Measurements from ENCODE around the gene MLLT3. TPM values are rescaled to one million over a fixed set of nuclear protein-coding genes. Genes with fewer than 3 reads are reported as not detected.

Gene MLLT3
- total RNA-seq, 1 donor from 2014 or later: 39.1 TPM

GRCh38 chr9:20486552-20486951 lies 135.7 kb downstream of the MLLT3 start:
- H3K27ac ChIP-seq: no peak overlapping the region
- H2AFZ ChIP-seq (replicated peaks): no peak overlapping the region
- no peaks in the 10 kb centered on the region for H3K36me3 ChIP-seq
- no peaks in the 10 kb centered on the region for H3K27me3 ChIP-seq
- TF ChIP-seq EZH2 (IDR thresholded peaks at IDR 0.05) (no peak), EZH2phosphoT487 (IDR thresholded peaks at IDR 0.05) (no peak), CTCF (IDR thresholded peaks at IDR 0.05) (no peak)
- no peak overlapping the region for H3K9ac ChIP-seq
- no peak overlapping the region for H3K4me2 ChIP-seq
- H4K20me1 ChIP-seq (ENCODE audit: low read depth): peaks cover 6% of the 10 kb centered on the region
- H3K9me3 Mint-ChIP-seq: no peaks in the 10 kb centered on the region
- H3K4me3 Mint-ChIP-seq: no peak overlapping the region
- no peaks in the 10 kb centered on the region for H3K27me3 Mint-ChIP-seq (ENCODE audit: insufficient read depth, low read depth)
- no peaks in the 10 kb centered on the region for H3K9me3 ChIP-seq (ENCODE audit: low read depth)
- H3K4me1 Mint-ChIP-seq: peaks cover 10% of the 10 kb centered on the region
- no peak overlapping the region for H3K27ac Mint-ChIP-seq
- no peak for DNase-seq (ENCODE audit: low spot score)
- no peak overlapping the region for H3K4me3 ChIP-seq
- no peaks in the 10 kb centered on the region for H3K79me2 ChIP-seq (ENCODE audit: low read depth)
- peaks cover 3% of the 10 kb centered on the region for H3K4me1 ChIP-seq
- H3F3A ChIP-seq (ENCODE audit: low read depth): no peaks in the 10 kb centered on the region
- H3K36me3 Mint-ChIP-seq: no peaks in the 10 kb centered on the region

- H3K79me2 ChIP-seq (ENCODE audit: low read depth): no peaks in the 10 kb centered on the region
- no peak for DNase-seq (ENCODE audit: low spot score)
- no peaks in the 10 kb centered on the region for H3K36me3 ChIP-seq
- Mint-ChIP-seq H3K9me3 (no peaks in the 10 kb centered on the region), H3K4me1 (peaks cover 21% of the 10 kb centered on the region), H3K27me3 (ENCODE audit: insufficient read depth, low read depth) (no peaks in the 10 kb centered on the region), H3K4me3 (no peak overlapping the region), H3K27ac (no peak overlapping the region), H3K36me3 (no peaks in the 10 kb centered on the region)
- no peak overlapping the region for H3K27ac ChIP-seq
- no peak overlapping the region for H3K4me2 ChIP-seq
- H4K20me1 ChIP-seq (ENCODE audit: low read depth): no peaks in the 10 kb centered on the region
- no peak for TF ChIP-seq EZH2 (IDR thresholded peaks at IDR 0.05)
- no peak for TF ChIP-seq CTCF (IDR thresholded peaks at IDR 0.05)
- TF ChIP-seq EZH2phosphoT487 (IDR thresholded peaks at IDR 0.05): no peak
- H3K9ac ChIP-seq: no peak overlapping the region
- no peak overlapping the region for H2AFZ ChIP-seq (replicated peaks)
- peaks cover 14% of the 10 kb centered on the region for H3K4me1 ChIP-seq
- no peaks in the 10 kb centered on the region for H3F3A ChIP-seq (ENCODE audit: low read depth)
- no peaks in the 10 kb centered on the region for H3K27me3 ChIP-seq
- H3K9me3 ChIP-seq (ENCODE audit: low read depth): no peaks in the 10 kb centered on the region
- H3K4me3 ChIP-seq: no peak overlapping the region
Observed at GRCh38 chr9:20481437-20481836, 140.9 kb downstream of the MLLT3 start.

- no peak for DNase-seq (ENCODE audit: low spot score)
- no peaks in the 10 kb centered on the region for H3K27me3 ChIP-seq
- H3K27ac ChIP-seq: no peak overlapping the region
- no peak overlapping the region for H2AFZ ChIP-seq (replicated peaks)
- peaks cover 14% of the 10 kb centered on the region for H3K4me1 ChIP-seq
- H3K9ac ChIP-seq: no peak overlapping the region
- H3F3A ChIP-seq (ENCODE audit: low read depth): no peaks in the 10 kb centered on the region
- Mint-ChIP-seq H3K4me3 (no peak overlapping the region), H3K27ac (no peak overlapping the region), H3K4me1 (peaks cover 21% of the 10 kb centered on the region), H3K27me3 (ENCODE audit: insufficient read depth, low read depth) (no peaks in the 10 kb centered on the region), H3K9me3 (no peaks in the 10 kb centered on the region), H3K36me3 (no peaks in the 10 kb centered on the region)
- no peaks in the 10 kb centered on the region for H3K79me2 ChIP-seq (ENCODE audit: low read depth)
- no peak overlapping the region for H3K4me3 ChIP-seq
- TF ChIP-seq CTCF (IDR thresholded peaks at IDR 0.05) (no peak), EZH2 (IDR thresholded peaks at IDR 0.05) (no peak), EZH2phosphoT487 (IDR thresholded peaks at IDR 0.05) (no peak)
- H3K36me3 ChIP-seq: no peaks in the 10 kb centered on the region
- H3K4me2 ChIP-seq: no peak overlapping the region
- no peaks in the 10 kb centered on the region for H3K9me3 ChIP-seq (ENCODE audit: low read depth)
- H4K20me1 ChIP-seq (ENCODE audit: low read depth): no peaks in the 10 kb centered on the region
Observed at GRCh38 chr9:20480249-20480648, 142.1 kb downstream of the MLLT3 start.
